Upper lobe of left lung (tissue), 6 donors: Measurements from ENCODE around the gene GFRA1. TPM values are rescaled to one million over a fixed set of nuclear protein-coding genes. Genes with fewer than 3 reads are reported as not detected.

Experiments used
- ATAC-seq, 2 donors: fragments of 200-7000 bp; cut with Tn5 transposase; one replicate each; pipeline ENCODE4 v1.9.1; 2022; ENCODE audit warnings: mild to moderate bottlenecking in 2 of 2, moderate library complexity in 2 of 2; ENCODE audit not compliant: low FRiP score in 2 of 2
- DNase-seq, 2 donors: peaks; one replicate each; pipeline ENCODE4 v3.0.0-alpha.2; 2019 to 2020
- H3K27ac ChIP-seq, 4 donors: fragments of 200-600 bp; sonication (generic); one replicate each; pipeline ENCODE4 v1.5.1; 2016 to 2019
- H3K27me3 ChIP-seq, 4 donors: fragments of 200-600 bp; sonication (generic); one replicate each; pipeline ENCODE4 v1.5.1; 2017 to 2019
- H3K36me3 ChIP-seq, 4 donors: fragments of 200-600 bp; sonication (generic); one replicate each; pipeline ENCODE4 v1.5.1; 2016 to 2019
- H3K4me1 ChIP-seq, 4 donors: fragments of 200-600 bp; sonication (generic); one replicate each; pipeline ENCODE4 v1.5.1; 2018 to 2019
- H3K4me3 ChIP-seq, 4 donors: fragments of 200-600 bp; sonication (generic); one replicate each; pipeline ENCODE4 v1.5.1; 2017 to 2019; ENCODE audit warnings: mild to moderate bottlenecking in 2 of 4, moderate library complexity in 1 of 4
- H3K9me3 ChIP-seq, 4 donors: fragments of 200-600 bp; sonication (generic); one replicate each; pipeline ENCODE4 v1.5.1; 2018 to 2019
- EP300 ChIP-seq, 4 donors: sonication (generic); formaldehyde crosslinking; IDR thresholded peaks; one replicate each; pipeline ENCODE4 v1.5.1; 2017; ENCODE audit warnings: antibody characterized with exemption in 4 of 4, control low read depth in 2 of 4
- POLR2A ChIP-seq, 4 donors: fragments of 450-650 bp; IDR thresholded peaks; one replicate each; pipeline ENCODE4 v1.5.1; 2016 to 2017; ENCODE audit warnings: antibody characterized with exemption in 4 of 4, mild to moderate bottlenecking in 2 of 4
- POLR2AphosphoS5 ChIP-seq, 2 donors: sonication (generic); formaldehyde crosslinking; IDR thresholded peaks; one replicate each; pipeline ENCODE4 v1.5.1; 2017; ENCODE audit warnings: antibody characterized with exemption in 2 of 2
- WGBS, 2 donors: methylation state at CpG; one replicate each; pipeline ENCODE4 v1.1.5; 2017 to 2018; 5-methylcytosine and 5-hydroxymethylcytosine counted together
- total RNA-seq, 6 donors: library from RNA; depleted of rRNA in 4 of 6; stranded (reverse); fragments of >200 nt in 4 of 6; gene quantifications; one replicate each; pipeline versions ENCODE4 v1.1.0 to v1.2.1, GENCODE V29; 2016 to 2021
- TF ChIP-seq, protein P1 (sequence below), 6 experiments: fragments of 450-650 bp in 4 of 6; fragments of 200-600 bp in 2 of 6; sonication (generic) in 2 of 6; IDR thresholded peaks; one replicate each; pipeline ENCODE4 v1.5.1; 2016 to 2019; ENCODE audit warnings: antibody characterized with exemption in 6 of 6
- donor health status: DM: no; HTN: no; CAD: no; lungs with moderate emphysema.
- donor health status: DM: no; HTN: yes; CAD: no; lungs with severe emphysema.

Gene GFRA1
- total RNA-seq, 6 donors from 2014 or later = under 0.01 to 9.2 (median 2.3) TPM

DNA sequence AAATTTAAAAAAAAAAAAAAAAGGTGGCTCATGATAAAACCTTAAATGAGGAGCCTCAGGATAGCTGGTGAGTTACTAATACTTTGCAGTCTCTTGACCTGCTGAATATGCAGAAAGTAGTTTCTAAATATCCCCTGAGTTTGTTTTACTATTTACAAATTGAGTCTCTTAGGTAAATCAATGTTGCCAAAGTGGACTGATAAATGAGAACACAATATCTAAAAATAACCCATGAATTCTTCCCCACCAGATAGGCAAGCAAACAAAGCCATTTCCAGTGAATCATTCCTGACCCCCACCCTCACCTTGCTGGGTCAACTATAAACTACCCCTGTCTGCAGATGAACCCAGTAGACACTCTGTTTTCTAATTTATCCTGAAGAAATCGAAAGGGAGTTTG lies 78.9 kb downstream of the GFRA1 start:
- ATAC-seq = no peak
- no peaks in the 10 kb centered on the region for H3K27me3 ChIP-seq
- H3K4me3 ChIP-seq = no peak overlapping the region
- TF ChIP-seq, protein P1, sequence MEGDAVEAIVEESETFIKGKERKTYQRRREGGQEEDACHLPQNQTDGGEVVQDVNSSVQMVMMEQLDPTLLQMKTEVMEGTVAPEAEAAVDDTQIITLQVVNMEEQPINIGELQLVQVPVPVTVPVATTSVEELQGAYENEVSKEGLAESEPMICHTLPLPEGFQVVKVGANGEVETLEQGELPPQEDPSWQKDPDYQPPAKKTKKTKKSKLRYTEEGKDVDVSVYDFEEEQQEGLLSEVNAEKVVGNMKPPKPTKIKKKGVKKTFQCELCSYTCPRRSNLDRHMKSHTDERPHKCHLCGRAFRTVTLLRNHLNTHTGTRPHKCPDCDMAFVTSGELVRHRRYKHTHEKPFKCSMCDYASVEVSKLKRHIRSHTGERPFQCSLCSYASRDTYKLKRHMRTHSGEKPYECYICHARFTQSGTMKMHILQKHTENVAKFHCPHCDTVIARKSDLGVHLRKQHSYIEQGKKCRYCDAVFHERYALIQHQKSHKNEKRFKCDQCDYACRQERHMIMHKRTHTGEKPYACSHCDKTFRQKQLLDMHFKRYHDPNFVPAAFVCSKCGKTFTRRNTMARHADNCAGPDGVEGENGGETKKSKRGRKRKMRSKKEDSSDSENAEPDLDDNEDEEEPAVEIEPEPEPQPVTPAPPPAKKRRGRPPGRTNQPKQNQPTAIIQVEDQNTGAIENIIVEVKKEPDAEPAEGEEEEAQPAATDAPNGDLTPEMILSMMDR (IDR thresholded peaks at IDR 0.05) = no peak
- TF ChIP-seq POLR2A (IDR thresholded peaks at IDR 0.05) (no peak), POLR2AphosphoS5 (IDR thresholded peaks at IDR 0.05) (no peak), EP300 (IDR thresholded peaks at IDR 0.05) (no peak)
- no peaks in the 10 kb centered on the region for H3K36me3 ChIP-seq
- no peaks in the 10 kb centered on the region for H3K4me1 ChIP-seq
- WGBS, 2 donors = 96 to 100% methylated on average over 1 of the region's 1 CpG
- peaks cover 0 to 15% (median 3%) of the 10 kb centered on the region in 4 donors for H3K9me3 ChIP-seq
- H3K27ac ChIP-seq = no peak overlapping the region
- DNase-seq = no peak

DNA sequence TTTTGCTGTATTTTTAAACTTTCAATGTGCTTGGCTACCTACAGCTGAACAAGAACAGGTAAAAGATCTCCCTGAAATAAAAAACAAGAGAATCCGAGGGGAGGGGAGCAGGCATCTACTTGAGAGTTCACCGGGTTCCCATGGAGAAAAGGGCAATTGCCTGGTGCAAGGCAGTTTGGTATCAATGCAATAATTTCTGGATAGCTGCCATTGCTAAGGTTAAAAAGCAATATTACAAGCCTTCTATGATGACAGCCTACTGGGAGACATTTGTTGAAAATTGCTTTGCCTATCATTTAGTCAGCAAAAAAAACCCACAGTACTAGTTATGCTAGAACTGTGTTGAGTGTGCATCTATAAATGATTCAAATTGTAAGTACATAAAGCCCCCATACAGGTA lies 82.1 kb downstream of the GFRA1 start:
- Histone ChIP-seq H3K4me1 (no peaks in the 10 kb centered on the region), H3K27me3 (no peaks in the 10 kb centered on the region), H3K9me3 (peaks cover 0 to 11% (median 3%) of the 10 kb centered on the region in 4 donors), H3K27ac (no peak overlapping the region), H3K4me3 (no peak overlapping the region), H3K36me3 (no peaks in the 10 kb centered on the region)
- no peak for ATAC-seq
- WGBS, 2 donors = 82 to 92% methylated on average over 2 of the region's 2 CpGs
- TF ChIP-seq POLR2A (IDR thresholded peaks at IDR 0.05) (no peak), POLR2AphosphoS5 (IDR thresholded peaks at IDR 0.05) (no peak), EP300 (IDR thresholded peaks at IDR 0.05) (no peak)
- TF ChIP-seq, protein P1 (IDR thresholded peaks at IDR 0.05) = no peak
- DNase-seq = no peak

DNA sequence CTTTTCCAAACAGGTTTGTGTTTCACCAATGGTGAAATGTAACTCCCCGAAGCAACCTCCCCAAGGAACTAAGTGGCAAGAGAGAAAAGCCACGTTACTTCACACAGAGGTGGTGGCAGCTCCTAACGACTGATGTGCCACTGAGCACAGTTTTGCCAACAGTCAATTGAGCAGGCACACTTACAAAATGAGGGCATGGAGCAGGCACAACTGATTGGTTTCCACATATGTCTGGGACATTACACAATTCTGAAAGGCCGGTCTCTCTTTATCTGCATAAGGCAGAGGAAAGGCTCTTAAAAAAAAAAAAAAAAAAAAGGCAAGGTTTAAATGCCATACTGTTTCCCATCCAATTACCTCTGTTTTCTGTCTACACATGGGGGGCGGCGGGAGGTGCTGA lies 86.7 kb downstream of the GFRA1 start:
- Histone ChIP-seq H3K4me3 (no peak overlapping the region), H3K36me3 (no peaks in the 10 kb centered on the region), H3K9me3 (no peaks in the 10 kb centered on the region), H3K27me3 (no peaks in the 10 kb centered on the region), H3K27ac (no peak overlapping the region), H3K4me1 (no peaks in the 10 kb centered on the region)
- DNase-seq (no peak), ATAC-seq (no peak)
- TF ChIP-seq POLR2AphosphoS5 (IDR thresholded peaks at IDR 0.05) = no peak
- TF ChIP-seq EP300 (IDR thresholded peaks at IDR 0.05) = no peak
- TF ChIP-seq, protein P1 (IDR thresholded peaks at IDR 0.05) = no peak
- no peak for TF ChIP-seq POLR2A (IDR thresholded peaks at IDR 0.05)
- WGBS, 2 donors = 65 to 79% methylated on average over 6 of the region's 6 CpGs

DNA sequence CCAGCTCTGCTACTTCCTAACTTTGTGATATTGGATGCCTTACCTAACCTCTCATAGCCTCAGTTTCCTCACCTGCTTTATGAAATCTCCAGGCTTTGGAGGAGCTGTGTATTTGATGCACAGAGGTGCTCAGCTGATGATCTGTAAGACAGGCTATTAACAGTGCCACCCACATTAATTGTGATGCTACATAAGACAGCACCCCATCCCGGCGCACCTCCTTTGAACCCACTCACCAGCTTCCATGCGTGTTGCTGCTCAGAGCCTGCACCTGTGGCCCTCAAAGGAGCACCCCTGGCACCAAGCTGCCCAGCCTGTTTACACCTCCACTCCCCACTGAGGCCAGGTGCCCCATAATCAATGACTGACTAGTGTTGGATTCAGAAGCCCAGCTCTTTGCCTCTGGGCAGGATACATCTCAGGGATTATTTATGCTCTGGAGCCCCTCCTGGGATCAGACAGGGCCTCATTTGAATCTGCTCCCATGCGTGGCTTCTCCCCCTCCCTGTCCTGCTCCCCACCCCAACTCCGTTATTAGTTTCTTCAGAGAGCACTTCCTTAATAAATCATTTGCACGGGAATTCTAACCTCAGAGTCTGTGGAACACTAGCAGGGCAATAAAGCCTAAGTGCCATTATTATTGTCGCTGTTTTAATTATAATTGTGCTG lies 87.7 kb downstream of the GFRA1 start:
- no peak overlapping the region for H3K27ac ChIP-seq
- DNase-seq = no peak
- no peaks in the 10 kb centered on the region for H3K27me3 ChIP-seq
- 69 to 70% methylated on average over 7 of the region's 7 CpGs for WGBS, 2 donors
- TF ChIP-seq POLR2A (IDR thresholded peaks at IDR 0.05) = no peak
- TF ChIP-seq POLR2AphosphoS5 (IDR thresholded peaks at IDR 0.05) = no peak
- no peak for TF ChIP-seq EP300 (IDR thresholded peaks at IDR 0.05)
- TF ChIP-seq, protein P1 (IDR thresholded peaks at IDR 0.05) = no peak
- no peaks in the 10 kb centered on the region for H3K4me1 ChIP-seq
- H3K4me3 ChIP-seq = no peak overlapping the region
- no peaks in the 10 kb centered on the region for H3K9me3 ChIP-seq
- no peaks in the 10 kb centered on the region for H3K36me3 ChIP-seq
- ATAC-seq = peak in 1 of 2 donors; percentile 7

DNA sequence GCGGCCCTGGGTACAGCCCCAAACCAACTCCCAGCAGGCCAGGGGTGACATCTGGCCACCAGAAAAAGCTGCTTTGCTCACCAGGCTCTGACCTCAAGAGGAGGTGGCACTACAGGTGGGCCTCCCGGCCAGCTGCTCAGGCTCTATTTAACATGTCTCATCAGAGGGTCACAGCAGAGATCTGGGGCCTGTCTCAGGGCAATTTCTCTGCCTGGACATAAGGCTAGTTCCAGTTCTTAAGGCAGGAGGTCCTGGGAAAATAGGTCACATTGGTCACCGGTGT lies 88.6 kb downstream of the GFRA1 start:
- 75 to 92% methylated on average over 2 to 3 of the region's 3 CpGs for WGBS, 2 donors

More for the DNA sequence above, 88.6 kb downstream of the GFRA1 start:
- DNase-seq = no peak
- no peaks in the 10 kb centered on the region for H3K9me3 ChIP-seq
- no peak overlapping the region for H3K27ac ChIP-seq
- TF ChIP-seq EP300 (IDR thresholded peaks at IDR 0.05) = no peak
- TF ChIP-seq, protein P1 (IDR thresholded peaks at IDR 0.05) = no peak
- no peak for TF ChIP-seq POLR2AphosphoS5 (IDR thresholded peaks at IDR 0.05)
- TF ChIP-seq POLR2A (IDR thresholded peaks at IDR 0.05) = no peak
- no peaks in the 10 kb centered on the region for H3K27me3 ChIP-seq
- H3K4me1 ChIP-seq = no peaks in the 10 kb centered on the region
- ATAC-seq = no peak
- no peak overlapping the region for H3K4me3 ChIP-seq
- H3K36me3 ChIP-seq = no peaks in the 10 kb centered on the region
